ENCODE results near the gene VPS37B.
"Not testable (repeated sequence)": the region's sequence is repeated elsewhere in the genome, so short reads cannot be mapped to it uniquely, and the experiment has no call there.

The VPS37B gene

DNA sequence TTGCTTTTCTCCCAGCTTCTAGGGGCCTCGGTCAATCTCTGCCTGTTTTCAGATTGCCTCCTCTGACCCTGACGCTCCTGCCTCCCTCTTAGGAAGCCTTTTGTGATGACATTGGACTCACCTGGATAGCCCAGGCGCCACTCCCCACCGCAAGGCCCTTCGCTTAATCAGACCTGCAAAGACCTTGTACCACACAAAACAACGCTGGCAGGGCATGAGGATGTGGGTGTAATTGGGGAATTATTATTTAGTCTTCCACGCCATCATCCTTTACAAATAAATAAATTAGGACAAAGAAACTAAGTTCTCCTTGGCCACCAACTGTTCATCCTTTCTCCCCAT, 7.7 kb upstream of the VPS37B start:
- 71% methylated on average over 5 of the region's 7 CpGs for WGBS
- Histone ChIP-seq H3K4me1 (ENCODE audit: insufficient read depth, low read length) (no peaks in the 10 kb centered on the region), H3K36me3 (ENCODE audit: insufficient read depth, low read length) (no peaks in the 10 kb centered on the region), H3K4me3 (ENCODE audit: low read length) (no peak overlapping the region), H3K9me3 (ENCODE audit: insufficient read depth, low read depth, low read length) (no peaks in the 10 kb centered on the region), H3K9ac (ENCODE audit: low read depth, low read length) (no peak overlapping the region), H3K27me3 (ENCODE audit: insufficient read depth, low read length) (peaks cover 5% of the 10 kb centered on the region; the same call in 1 of the 2 replicates), H3K27ac (ENCODE audit: low read depth, low read length) (no peak overlapping the region)

DNA sequence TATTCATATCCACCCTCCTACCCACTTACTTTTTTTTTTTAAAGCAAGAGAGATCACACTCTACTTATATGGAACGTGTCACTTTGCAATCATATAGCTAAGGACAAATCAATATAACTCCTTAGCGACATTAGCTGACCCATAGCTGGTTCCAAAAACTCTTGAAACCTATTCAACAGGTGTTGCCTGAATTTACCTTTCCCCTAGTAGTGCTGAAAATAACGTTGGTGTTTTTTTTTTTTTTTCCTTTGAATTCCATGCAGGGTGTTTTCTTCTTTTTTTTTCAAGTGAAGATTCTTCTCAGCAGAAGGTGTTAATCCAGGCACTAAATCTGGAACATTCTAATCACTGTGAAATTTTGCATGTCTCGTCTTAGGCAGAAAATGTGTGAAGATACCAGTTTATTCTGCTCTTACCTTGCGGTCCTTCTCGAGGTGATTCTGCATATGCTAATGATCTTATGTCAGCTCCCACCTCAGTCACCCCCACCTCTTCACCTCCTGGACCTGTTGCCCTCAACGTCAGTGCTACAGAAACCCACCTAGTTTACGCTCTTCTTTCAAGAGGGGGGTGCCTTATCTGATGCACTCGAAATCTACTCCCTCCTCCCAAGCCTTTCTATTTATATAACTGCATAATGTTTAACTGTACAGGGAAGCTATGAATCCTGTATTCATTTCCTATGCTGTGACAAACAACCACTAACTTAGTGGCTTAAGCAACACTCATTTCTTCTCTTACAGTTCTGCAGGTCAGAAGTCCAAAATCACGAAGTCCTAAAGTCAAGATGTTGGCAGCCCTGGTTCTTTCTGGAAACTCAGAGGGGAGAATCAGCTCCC, 7.1 kb upstream of the VPS37B start:
- Histone ChIP-seq H3K4me1 (ENCODE audit: insufficient read depth, low read length) (no peaks in the 10 kb centered on the region), H3K27me3 (ENCODE audit: insufficient read depth, low read length) (peaks cover 11% of the 10 kb centered on the region; the same call in 1 of the 2 replicates), H3K9ac (ENCODE audit: low read depth, low read length) (no peak overlapping the region), H3K27ac (ENCODE audit: low read depth, low read length) (no peak overlapping the region), H3K36me3 (ENCODE audit: insufficient read depth, low read length) (no peaks in the 10 kb centered on the region), H3K9me3 (ENCODE audit: insufficient read depth, low read depth, low read length) (no peaks in the 10 kb centered on the region), H3K4me3 (ENCODE audit: low read length) (no peak overlapping the region)
- WGBS = 58% methylated on average over 9 of the region's 10 CpGs

DNA sequence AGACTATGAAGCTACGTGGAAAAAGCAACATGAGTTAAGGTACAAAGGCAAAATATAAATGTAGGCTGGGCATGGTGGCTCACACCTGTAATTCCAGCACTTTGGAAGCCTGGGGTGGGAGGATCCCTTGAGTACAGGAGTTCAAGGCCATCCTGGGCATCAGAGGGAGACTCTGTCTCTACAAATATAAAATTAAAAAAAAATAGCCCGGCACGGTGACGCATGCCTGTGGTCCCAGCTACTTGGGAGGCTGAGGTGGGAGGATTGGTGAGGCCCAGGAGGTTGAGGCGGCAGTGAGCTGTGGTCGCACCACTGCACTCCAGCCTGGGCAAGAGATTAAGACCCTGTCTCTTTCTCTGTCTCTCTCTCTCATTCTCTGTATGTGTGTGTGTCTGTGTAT, 4.0 kb upstream of the VPS37B start:
- no peak overlapping the region for H3K4me3 ChIP-seq (ENCODE audit: low read length)
- no peaks in the 10 kb centered on the region for H3K4me1 ChIP-seq (ENCODE audit: insufficient read depth, low read length)

DNA sequence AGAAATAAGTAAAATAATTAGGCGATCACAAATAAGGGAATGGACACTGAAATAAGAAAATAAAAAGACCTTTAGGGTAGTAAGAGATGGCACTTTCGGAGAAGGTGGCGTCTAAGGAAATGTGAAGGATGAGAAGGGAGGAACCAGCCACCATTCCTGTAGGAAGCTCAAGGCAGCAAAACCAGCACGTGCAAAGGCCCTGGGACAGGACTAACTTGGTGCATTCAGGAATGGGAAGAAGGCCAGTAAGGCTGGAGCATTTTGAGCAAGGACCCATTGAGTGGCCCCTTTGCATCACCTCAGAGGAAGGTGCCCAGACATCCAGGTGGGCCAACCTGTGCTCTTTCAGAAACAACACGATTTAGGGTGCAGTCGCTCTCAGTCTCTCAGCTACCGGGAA, 738 bp upstream of the VPS37B start:
- peaks cover 46% of the 10 kb centered on the region for H3K27me3 ChIP-seq (ENCODE audit: insufficient read depth, low read length)
- no peak overlapping the region for H3K27ac ChIP-seq (ENCODE audit: low read depth, low read length)
- H3K9ac ChIP-seq (ENCODE audit: low read depth, low read length) = no peak overlapping the region
- H3K36me3 ChIP-seq (ENCODE audit: insufficient read depth, low read length) = no peaks in the 10 kb centered on the region; the same call in 1 of the 2 replicates
- WGBS = 95% methylated on average over 7 of the region's 7 CpGs
- no peak overlapping the region for H3K4me3 ChIP-seq (ENCODE audit: low read length)
- no peaks in the 10 kb centered on the region for H3K9me3 ChIP-seq (ENCODE audit: insufficient read depth, low read depth, low read length)
- H3K4me1 ChIP-seq (ENCODE audit: insufficient read depth, low read length) = peaks cover 24% of the 10 kb centered on the region

More for the DNA sequence above, 4.0 kb upstream of the VPS37B start:
- peaks cover 38% of the 10 kb centered on the region for H3K27me3 ChIP-seq (ENCODE audit: insufficient read depth, low read length)
- no peak overlapping the region for H3K27ac ChIP-seq (ENCODE audit: low read depth, low read length)
- H3K9me3 ChIP-seq (ENCODE audit: insufficient read depth, low read depth, low read length) = no peaks in the 10 kb centered on the region
- no peaks in the 10 kb centered on the region for H3K36me3 ChIP-seq (ENCODE audit: insufficient read depth, low read length)
- WGBS = 94% methylated on average over 5 of the region's 6 CpGs
- no peak overlapping the region for H3K9ac ChIP-seq (ENCODE audit: low read depth, low read length)

DNA sequence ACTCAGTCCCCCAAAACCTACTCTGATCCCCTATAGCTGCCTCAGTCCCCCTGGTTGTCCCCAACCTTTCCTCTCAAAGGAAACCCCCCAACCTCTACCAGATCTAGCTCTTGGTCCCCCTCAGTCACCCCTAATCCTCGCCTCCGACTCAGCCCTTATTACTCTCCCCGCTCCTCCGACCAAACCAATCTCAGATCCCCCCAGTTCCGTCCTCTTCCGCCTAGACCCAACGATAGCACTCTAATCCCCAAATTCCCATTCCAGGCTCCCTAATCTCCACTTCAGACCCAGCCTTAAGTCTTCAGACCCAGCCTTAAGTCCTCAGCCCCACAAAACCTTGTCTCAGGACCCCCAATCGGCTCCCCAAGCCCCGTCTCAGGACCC, 612 bp downstream of the VPS37B start:
- peaks cover 46% of the 10 kb centered on the region for H3K27me3 ChIP-seq (ENCODE audit: insufficient read depth, low read length)
- peak overlapping the region; percentile 75 for H3K9ac ChIP-seq (ENCODE audit: low read depth, low read length)
- peaks cover 37% of the 10 kb centered on the region for H3K4me1 ChIP-seq (ENCODE audit: insufficient read depth, low read length)
- H3K4me3 ChIP-seq (ENCODE audit: low read length) = peak overlapping the region; percentile 69
- no peaks in the 10 kb centered on the region; the same call in 1 of the 2 replicates for H3K36me3 ChIP-seq (ENCODE audit: insufficient read depth, low read length)
- H3K9me3 ChIP-seq (ENCODE audit: insufficient read depth, low read depth, low read length) = no peaks in the 10 kb centered on the region
- WGBS = 34% methylated on average over 9 of the region's 9 CpGs
- H3K27ac ChIP-seq (ENCODE audit: low read depth, low read length) = no peak overlapping the region

DNA sequence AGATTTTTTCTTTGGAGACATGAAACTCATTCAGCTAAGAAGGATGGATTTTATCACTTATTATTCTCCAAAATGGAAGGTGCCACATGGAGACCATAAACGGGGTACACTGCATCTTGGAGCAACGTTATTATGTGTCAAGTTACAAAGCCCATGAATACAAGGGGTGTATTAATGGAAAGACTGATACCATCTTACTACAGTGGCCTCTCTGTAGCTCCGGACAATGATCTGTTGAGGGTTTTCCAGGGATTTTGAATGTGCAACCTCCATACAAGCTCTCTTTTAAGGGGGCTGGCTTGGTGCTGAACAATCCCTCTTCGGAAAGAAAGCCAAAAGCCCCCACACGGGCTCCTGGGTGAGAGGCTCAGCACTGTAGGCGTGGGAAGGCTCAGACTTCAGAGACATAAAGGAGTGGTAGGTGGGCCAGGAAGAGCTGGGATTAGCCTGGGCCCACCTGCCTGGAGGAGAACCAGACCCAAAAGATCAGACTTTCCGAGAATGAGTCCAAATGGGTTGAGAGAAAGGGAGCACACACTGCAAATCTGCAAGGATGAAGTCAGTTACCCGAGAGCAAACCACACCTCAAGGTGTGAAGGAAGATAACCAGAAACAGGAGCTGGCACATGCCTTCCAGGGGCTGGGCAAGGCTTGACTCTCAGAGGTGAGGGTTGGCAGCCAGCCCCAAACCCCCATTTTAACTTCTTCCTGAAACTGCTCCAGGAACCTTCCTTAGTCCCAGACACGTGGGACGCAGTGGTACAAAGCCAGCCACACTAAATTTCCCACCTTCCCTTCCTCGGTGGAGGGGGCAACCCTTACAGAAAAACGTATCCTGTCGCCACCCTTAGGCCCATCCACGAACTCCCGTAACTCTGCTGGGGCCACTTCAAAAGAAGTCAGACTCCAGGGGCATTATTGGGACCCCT, 1.5 kb downstream of the VPS37B start:
- H3K9ac ChIP-seq (ENCODE audit: low read depth, low read length) = no peak overlapping the region; the same call in 1 of the 2 replicates
- H3K27ac ChIP-seq (ENCODE audit: low read depth, low read length) = no peak overlapping the region
- 79% methylated on average over 15 of the region's 15 CpGs for WGBS
- peak overlapping the region; percentile 69 for H3K4me3 ChIP-seq (ENCODE audit: low read length)
- H3K36me3 ChIP-seq (ENCODE audit: insufficient read depth, low read length) = no peaks in the 10 kb centered on the region; the same call in 1 of the 2 replicates
- H3K4me1 ChIP-seq (ENCODE audit: insufficient read depth, low read length) = peaks cover 41% of the 10 kb centered on the region
- H3K27me3 ChIP-seq (ENCODE audit: insufficient read depth, low read length) = peaks cover 46% of the 10 kb centered on the region
- no peaks in the 10 kb centered on the region for H3K9me3 ChIP-seq (ENCODE audit: insufficient read depth, low read depth, low read length)

DNA sequence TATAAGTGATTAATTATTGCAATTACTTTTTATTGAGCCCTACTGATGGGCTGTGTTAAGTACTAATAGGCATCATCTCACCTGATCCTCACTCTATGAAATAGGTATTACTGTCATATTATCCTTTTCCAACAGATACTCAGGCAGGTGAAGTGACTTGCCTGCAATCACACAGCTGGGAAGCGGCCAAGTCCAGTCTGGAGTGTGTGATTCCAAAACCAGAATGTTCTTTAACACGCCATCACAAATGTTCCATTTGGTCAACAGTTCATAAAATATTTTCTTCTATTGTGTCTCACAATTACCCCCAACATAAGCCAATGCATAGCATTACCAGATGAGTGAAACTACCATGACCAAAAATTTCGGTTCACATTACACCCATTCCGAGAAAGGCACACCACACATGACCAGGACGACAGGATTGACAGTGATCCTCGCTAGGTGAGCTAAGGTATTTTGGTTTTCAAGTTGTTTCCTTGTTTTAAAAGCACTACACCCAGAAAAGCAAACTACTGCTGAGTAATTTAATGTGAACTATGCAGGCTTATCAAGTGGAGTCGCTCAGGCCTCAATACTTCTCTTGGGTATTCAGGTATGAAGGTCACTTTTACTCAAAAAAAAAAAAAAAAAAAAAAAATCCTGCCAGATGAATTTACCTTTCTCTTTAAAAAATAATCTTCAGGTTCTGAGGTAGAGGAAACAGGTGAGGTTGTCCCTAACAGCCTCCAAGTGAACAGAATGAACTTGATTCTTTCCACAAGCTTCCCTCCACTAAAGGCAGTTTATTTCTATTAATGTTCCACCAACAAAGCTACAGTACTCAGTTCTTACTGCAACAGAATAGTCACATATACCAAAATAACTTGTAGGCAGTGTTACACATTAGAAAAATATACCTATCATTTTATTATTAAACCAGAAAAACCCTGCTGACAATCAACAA, 2.4 kb downstream of the VPS37B start:
- no peaks in the 10 kb centered on the region; the same call in 1 of the 2 replicates for H3K36me3 ChIP-seq (ENCODE audit: insufficient read depth, low read length)
- H3K4me3 ChIP-seq (ENCODE audit: low read length) = no peak overlapping the region
- no peak overlapping the region for H3K27ac ChIP-seq (ENCODE audit: low read depth, low read length)
- 94% methylated on average over 4 of the region's 7 CpGs for whole genome bisulfite sequencing
- H3K9ac ChIP-seq (ENCODE audit: low read depth, low read length) = no peak overlapping the region
- H3K27me3 ChIP-seq (ENCODE audit: insufficient read depth, low read length) = peaks cover 41% of the 10 kb centered on the region
- peaks cover 47% of the 10 kb centered on the region for H3K4me1 ChIP-seq (ENCODE audit: insufficient read depth, low read length)
- H3K9me3 ChIP-seq (ENCODE audit: insufficient read depth, low read depth, low read length) = no peaks in the 10 kb centered on the region

DNA sequence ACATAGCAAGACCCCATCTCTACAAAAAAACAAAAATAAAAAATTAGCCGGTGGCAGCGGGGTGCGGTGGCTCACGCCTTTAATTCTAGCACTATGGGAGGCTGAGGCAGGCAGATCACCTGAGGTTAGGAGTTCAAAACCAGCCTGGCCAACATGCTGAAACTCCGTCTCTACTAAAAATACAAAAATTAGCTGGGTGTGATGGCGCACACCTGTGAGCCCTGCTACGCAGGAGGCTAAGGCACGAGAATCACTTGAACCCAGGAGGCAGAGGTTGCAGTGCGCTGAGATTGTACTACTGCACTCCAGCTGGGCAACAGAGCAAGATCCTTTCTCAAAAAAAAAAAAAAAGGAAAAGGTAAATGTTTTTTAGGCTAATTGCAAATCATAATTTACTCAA, 3.2 kb downstream of the VPS37B start:
- not testable (repeated sequence) for H3K36me3 ChIP-seq (ENCODE audit: insufficient read depth, low read length); H3K9me3 ChIP-seq (ENCODE audit: insufficient read depth, low read depth, low read length); H3K9ac ChIP-seq (ENCODE audit: low read depth, low read length); H3K4me3 ChIP-seq (ENCODE audit: low read length)
- 94% methylated on average over 9 of the region's 9 CpGs for WGBS
- Histone ChIP-seq H3K4me1 (ENCODE audit: insufficient read depth, low read length) (peaks cover 55% of the 10 kb centered on the region), H3K27me3 (ENCODE audit: insufficient read depth, low read length) (peaks cover 39% of the 10 kb centered on the region), H3K27ac (ENCODE audit: low read depth, low read length) (peak overlapping the region; percentile 90; the same call in 1 of the 2 replicates)

DNA sequence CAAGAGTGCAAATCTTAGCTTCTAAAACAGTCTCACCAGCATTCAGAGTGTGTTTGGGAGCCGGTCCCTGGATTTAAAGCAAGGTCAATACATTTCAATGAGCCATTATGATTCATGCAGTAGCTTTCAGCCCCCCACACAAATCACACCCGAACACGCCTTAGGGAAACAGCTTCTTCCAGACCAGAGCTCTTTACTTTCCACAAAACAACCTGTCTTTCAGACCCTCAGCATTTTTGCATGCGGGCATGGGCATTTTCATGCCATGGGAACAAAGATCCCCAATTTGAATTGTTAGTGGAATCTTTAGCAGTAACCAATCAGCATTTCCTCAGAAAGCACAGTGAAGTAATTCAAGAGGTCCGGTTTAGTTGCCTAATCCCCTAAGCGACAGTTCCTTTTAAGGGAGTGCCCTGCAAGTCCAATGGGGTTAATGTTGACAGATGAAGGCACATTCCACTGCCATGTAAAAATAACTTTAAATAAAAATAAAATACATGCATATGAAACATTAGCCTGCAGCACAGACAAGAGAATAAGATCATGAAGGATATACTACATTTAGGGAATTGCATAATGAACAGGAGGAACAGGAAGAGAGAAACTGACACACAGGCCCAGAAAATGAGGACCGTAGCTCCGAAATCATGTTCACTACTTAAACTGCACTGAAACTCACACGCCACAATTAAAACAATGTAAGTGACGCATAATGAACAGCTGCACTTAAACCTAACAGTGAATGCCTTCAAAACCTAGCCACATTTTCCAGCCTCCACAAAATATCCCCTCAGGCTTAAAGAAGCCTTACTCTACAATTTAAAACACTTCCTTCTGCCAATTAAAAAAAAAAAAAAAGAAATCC, 4.0 kb downstream of the VPS37B start:
- no peaks in the 10 kb centered on the region; the same call in 1 of the 2 replicates for H3K36me3 ChIP-seq (ENCODE audit: insufficient read depth, low read length)
- H3K9ac ChIP-seq (ENCODE audit: low read depth, low read length) = peak overlapping the region; percentile 9; the same call in 1 of the 2 replicates
- peaks cover 33% of the 10 kb centered on the region for H3K27me3 ChIP-seq (ENCODE audit: insufficient read depth, low read length)
- H3K27ac ChIP-seq (ENCODE audit: low read depth, low read length) = peak overlapping the region; percentile 90; the same call in 1 of the 2 replicates
- H3K4me3 ChIP-seq (ENCODE audit: low read length) = peak overlapping the region; percentile 30
- H3K9me3 ChIP-seq (ENCODE audit: insufficient read depth, low read depth, low read length) = no peaks in the 10 kb centered on the region
- H3K4me1 ChIP-seq (ENCODE audit: insufficient read depth, low read length) = peaks cover 63% of the 10 kb centered on the region
- WGBS = 20% methylated on average over 10 of the region's 10 CpGs
